SU-DHL-6 (cell line): ENCODE measurements around the gene LSR.

ENCODE experiments used
- H2AFZ ChIP-seq: fragments of 200-600 bp; sonication (generic); 2 replicates; pipeline ENCODE4 v1.6.1; 2014; ENCODE audit warnings: low read depth, mild to moderate bottlenecking, moderate library complexity, mixed read lengths, antibody characterized with exemption, low read length; ENCODE audit not compliant: severe bottlenecking
- H3F3A ChIP-seq: fragments of 200-600 bp; shearing (Covaris generic); 2 replicates; pipeline ENCODE4 v1.6.0; 2016; ENCODE audit warnings: antibody characterized with exemption, mild to moderate bottlenecking; ENCODE audit not compliant: insufficient read depth
- H3K27ac ChIP-seq: fragments of 200-600 bp; sonication (generic); 2 replicates; pipeline ENCODE4 v1.5.1; 2016; ENCODE audit warnings: low read depth, mild to moderate bottlenecking, low read length, moderate library complexity, mixed read lengths
- H3K27me3 ChIP-seq: fragments of 200-600 bp; sonication (generic), shearing (Covaris generic); 2 replicates; pipeline ENCODE4 v1.6.0; 2014; ENCODE audit warnings: mild to moderate bottlenecking, low read length
- H3K36me3 ChIP-seq: fragments of 200-600 bp; sonication (generic); 2 replicates; pipeline ENCODE4 v1.6.1; 2014; ENCODE audit warnings: mild to moderate bottlenecking, low read length, mixed read lengths
- H3K4me2 ChIP-seq: fragments of 300-600, 200-600 bp; shearing (Covaris generic), sonication (generic); 2 replicates; pipeline ENCODE4 v1.6.0; 2014; ENCODE audit warnings: low read length, low read depth, mild to moderate bottlenecking; ENCODE audit not compliant: poor library complexity, severe bottlenecking
- H3K4me3 ChIP-seq: fragments of 200-600 bp; sonication (generic); 2 replicates; pipeline ENCODE4 v1.5.1; 2014; ENCODE audit warnings: antibody characterized with exemption, low read length, mild to moderate bottlenecking, mixed read lengths; ENCODE audit not compliant: insufficient read depth, poor library complexity, severe bottlenecking
- H3K79me2 ChIP-seq: fragments of 200-600 bp; sonication (generic); 2 replicates; pipeline ENCODE4 v1.6.1; 2014; ENCODE audit warnings: mild to moderate bottlenecking, low read length, moderate library complexity; ENCODE audit not compliant: insufficient read depth
- H3K9ac ChIP-seq: fragments of 200-600 bp; sonication (generic); 2 replicates; pipeline ENCODE4 v1.7.0; 2014; ENCODE audit warnings: mild to moderate bottlenecking, low read length
- H3K9me2 ChIP-seq: fragments of 200-600 bp; sonication (generic); replicated peaks from 2 replicates; pipeline ENCODE4 v1.6.1; 2014; ENCODE audit warnings: low read length; ENCODE audit not compliant: insufficient read depth
- H3K9me3 ChIP-seq: fragments of 200-600 bp; sonication (generic); 2 replicates; pipeline ENCODE4 v1.6.1; 2014; ENCODE audit warnings: low read length, mixed read lengths; ENCODE audit not compliant: insufficient read depth
- H4K20me1 ChIP-seq: fragments of 200-600 bp; sonication (generic); 2 replicates; pipeline ENCODE4 v1.6.1; 2014; ENCODE audit warnings: low read depth, mild to moderate bottlenecking, antibody characterized with exemption, low read length, moderate library complexity, mixed read lengths
- EZH2phosphoT487 ChIP-seq: fragments of 200-600 bp; sonication (generic), shearing (Covaris generic); conservative IDR thresholded peaks from 2 replicates; pipeline ENCODE4 v1.6.1; 2018; ENCODE audit warnings: mild to moderate bottlenecking, antibody characterized with exemption, low read length, moderate library complexity, mixed read lengths
- TF ChIP-seq, protein P1 (sequence below): fragments of 200-600 bp; sonication (generic); IDR thresholded peaks from one replicate; pipeline ENCODE4 v1.5.1; 2017; ENCODE audit warnings: antibody characterized with exemption, mild to moderate bottlenecking, low read length, moderate library complexity; ENCODE audit not compliant: insufficient read depth, poor library complexity, severe bottlenecking

The LSR gene

DNA sequence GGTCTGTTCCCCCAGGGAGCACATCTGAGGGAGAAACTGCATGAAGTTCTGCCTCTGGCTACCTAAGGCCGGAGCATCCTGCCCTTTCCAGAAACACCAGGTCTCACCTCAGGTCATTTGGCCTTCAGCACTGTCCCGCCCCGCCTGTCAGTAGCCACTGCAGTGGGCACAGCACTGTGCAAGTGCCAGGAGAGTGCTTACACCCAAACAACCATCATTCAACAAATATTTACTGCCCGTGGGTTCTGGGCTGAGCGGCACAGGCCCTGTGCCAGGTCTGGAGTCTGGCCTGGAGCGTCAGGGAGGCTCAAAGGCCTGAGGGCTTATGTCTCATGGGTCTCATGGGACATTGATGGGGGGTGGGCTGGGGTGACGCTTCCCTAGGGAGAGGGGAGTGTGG, 22.7 kb downstream of the LSR start:
- Histone ChIP-seq H4K20me1 (no peaks in the 10 kb centered on the region), H3K9me3 (no peaks in the 10 kb centered on the region), H3K4me3 (no peak overlapping the region), H3F3A (no peaks in the 10 kb centered on the region), H3K27ac (no peak overlapping the region), H2AFZ (no peak overlapping the region), H3K79me2 (peaks cover 6% of the 10 kb centered on the region), H3K9ac (no peak overlapping the region), H3K36me3 (0 out of 2 replicates have a peak, but pooled peaks cover 3% of the 10 kb centered on the region), H3K9me2 (no peaks in the 10 kb centered on the region), H3K4me2 (no peak overlapping the region), H3K27me3 (no peaks in the 10 kb centered on the region)
- TF ChIP-seq, protein P1, sequence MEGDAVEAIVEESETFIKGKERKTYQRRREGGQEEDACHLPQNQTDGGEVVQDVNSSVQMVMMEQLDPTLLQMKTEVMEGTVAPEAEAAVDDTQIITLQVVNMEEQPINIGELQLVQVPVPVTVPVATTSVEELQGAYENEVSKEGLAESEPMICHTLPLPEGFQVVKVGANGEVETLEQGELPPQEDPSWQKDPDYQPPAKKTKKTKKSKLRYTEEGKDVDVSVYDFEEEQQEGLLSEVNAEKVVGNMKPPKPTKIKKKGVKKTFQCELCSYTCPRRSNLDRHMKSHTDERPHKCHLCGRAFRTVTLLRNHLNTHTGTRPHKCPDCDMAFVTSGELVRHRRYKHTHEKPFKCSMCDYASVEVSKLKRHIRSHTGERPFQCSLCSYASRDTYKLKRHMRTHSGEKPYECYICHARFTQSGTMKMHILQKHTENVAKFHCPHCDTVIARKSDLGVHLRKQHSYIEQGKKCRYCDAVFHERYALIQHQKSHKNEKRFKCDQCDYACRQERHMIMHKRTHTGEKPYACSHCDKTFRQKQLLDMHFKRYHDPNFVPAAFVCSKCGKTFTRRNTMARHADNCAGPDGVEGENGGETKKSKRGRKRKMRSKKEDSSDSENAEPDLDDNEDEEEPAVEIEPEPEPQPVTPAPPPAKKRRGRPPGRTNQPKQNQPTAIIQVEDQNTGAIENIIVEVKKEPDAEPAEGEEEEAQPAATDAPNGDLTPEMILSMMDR = no peak
- no peak for TF ChIP-seq EZH2phosphoT487

DNA sequence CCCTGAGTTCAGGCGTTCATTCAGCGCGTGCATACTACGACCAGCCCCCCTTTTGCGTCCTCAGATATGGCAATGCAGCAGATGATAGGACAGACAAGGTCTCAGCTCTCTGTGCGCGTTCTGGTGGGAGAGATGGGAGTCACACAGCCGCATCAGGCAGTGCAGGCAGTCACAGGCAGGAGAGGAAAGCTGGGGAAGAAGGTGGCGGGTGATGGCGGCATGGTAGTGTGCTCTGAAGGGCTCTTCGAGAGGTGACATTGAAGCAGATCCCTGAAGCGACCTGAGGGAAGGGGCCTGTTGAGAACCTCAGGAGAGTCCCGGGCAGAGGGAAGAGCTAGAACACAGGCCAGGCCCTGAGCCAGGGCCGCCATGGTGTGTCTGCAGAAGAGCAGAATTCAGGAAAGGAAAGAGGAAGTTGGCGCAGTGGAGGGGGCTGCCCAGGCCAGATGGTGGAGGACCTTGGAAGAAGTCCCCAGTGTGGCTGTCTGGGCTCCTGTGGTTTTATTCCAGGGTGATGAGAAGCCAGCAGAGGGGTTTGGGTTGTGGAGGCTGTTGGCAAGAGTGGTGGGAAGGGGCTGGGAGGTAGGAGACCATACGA, 23.4 kb downstream of the LSR start:
- 0 out of 2 replicates have a peak, but pooled peaks cover 3% of the 10 kb centered on the region for H3K36me3 ChIP-seq
- TF ChIP-seq, protein P1 = no peak
- no peak for TF ChIP-seq EZH2phosphoT487
- no peaks in the 10 kb centered on the region for H3K9me3 ChIP-seq
- no peak overlapping the region for H3K4me2 ChIP-seq
- H3K79me2 ChIP-seq = peaks cover 6% of the 10 kb centered on the region
- no peak overlapping the region for H2AFZ ChIP-seq
- H4K20me1 ChIP-seq = no peaks in the 10 kb centered on the region
- H3F3A ChIP-seq = no peaks in the 10 kb centered on the region
- H3K27ac ChIP-seq = no peak overlapping the region
- no peak overlapping the region for H3K9ac ChIP-seq
- no peaks in the 10 kb centered on the region for H3K27me3 ChIP-seq
- no peak overlapping the region for H3K4me3 ChIP-seq
- H3K9me2 ChIP-seq = no peaks in the 10 kb centered on the region

DNA sequence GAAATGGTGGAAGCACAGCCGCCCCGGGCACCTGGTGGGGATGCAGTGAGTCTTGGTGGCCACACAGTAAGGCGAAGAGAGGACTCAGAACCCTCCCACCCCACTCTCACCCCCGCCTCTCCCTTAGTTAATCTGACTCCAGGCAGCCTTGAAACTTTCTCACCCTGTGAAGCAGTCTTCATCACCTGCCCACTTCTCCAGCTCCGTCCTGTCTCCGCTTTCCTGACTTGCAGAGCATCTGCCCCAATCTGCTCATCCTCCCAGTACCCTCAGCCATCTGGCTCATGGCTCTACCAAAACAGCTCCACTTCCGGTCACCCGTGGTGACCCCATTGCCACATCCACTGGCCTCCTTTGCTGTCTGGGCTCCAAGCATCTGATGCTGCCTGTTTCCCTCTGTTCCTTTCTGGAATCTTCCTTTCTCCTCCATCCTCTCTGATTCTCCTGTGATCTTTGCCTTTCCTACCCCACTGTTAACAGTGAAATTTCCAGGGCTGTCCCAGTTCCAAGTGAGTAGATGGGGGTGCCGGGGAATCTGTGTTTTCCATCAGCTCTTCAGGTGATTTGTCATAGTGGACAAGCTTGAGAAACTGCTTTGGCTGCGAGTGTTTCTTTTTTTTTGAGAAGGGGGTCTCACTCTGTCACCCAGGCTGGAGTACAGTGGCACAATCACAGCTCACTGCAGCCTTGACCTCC, 24.3 kb downstream of the LSR start:
- Histone ChIP-seq H3K4me3 (no peak overlapping the region), H3K4me2 (no peak overlapping the region), H3K27me3 (no peaks in the 10 kb centered on the region), H2AFZ (no peak overlapping the region), H3K9ac (no peak overlapping the region), H3K79me2 (no peaks in the 10 kb centered on the region), H3K27ac (no peak overlapping the region), H4K20me1 (no peaks in the 10 kb centered on the region), H3K36me3 (0 out of 2 replicates have a peak, but pooled peaks cover 3% of the 10 kb centered on the region), H3F3A (no peaks in the 10 kb centered on the region), H3K9me3 (no peaks in the 10 kb centered on the region), H3K9me2 (no peaks in the 10 kb centered on the region)
- no peak for TF ChIP-seq EZH2phosphoT487
- TF ChIP-seq, protein P1 = no peak
